HUES64 (cell line): Measurements from ENCODE around the gene ZCCHC24.

Experiments
- H3K27ac ChIP-seq: 2 replicates; pipeline ENCODE4 v1.7.0; 2013; ENCODE audit warnings: low read depth, low read length, inconsistent platforms
- H3K27me3 ChIP-seq: 2 replicates; pipeline ENCODE4 v1.6.1; 2013; ENCODE audit warnings: mild to moderate bottlenecking, low read length; ENCODE audit not compliant: insufficient read depth
- H3K36me3 ChIP-seq: 2 replicates; pipeline ENCODE4 v1.6.1; 2013; ENCODE audit warnings: mild to moderate bottlenecking, low read length; ENCODE audit not compliant: insufficient read depth
- H3K4me1 ChIP-seq: 2 replicates; pipeline ENCODE4 v1.6.1; 2013; ENCODE audit warnings: mild to moderate bottlenecking, low read length, moderate library complexity; ENCODE audit not compliant: insufficient read depth
- H3K4me3 ChIP-seq: 2 replicates; pipeline ENCODE4 v1.5.1; 2013; ENCODE audit warnings: mild to moderate bottlenecking, low read length, moderate library complexity
- H3K9ac ChIP-seq: 2 replicates; pipeline ENCODE4 v1.6.1; 2013; ENCODE audit warnings: mild to moderate bottlenecking, low read depth, low read length
- H3K9me3 ChIP-seq: 2 replicates; pipeline ENCODE4 v1.6.1; 2013; ENCODE audit warnings: low read depth, low read length; ENCODE audit not compliant: insufficient read depth
- WGBS: fragments of 150-250, 120-280 bp; methylation state at CpG from one replicate; pipeline ENCODE4 v1.1.7; 2013; ENCODE audit warnings: missing lambda C conversion rate; 5-methylcytosine and 5-hydroxymethylcytosine counted together

ZCCHC24 gene

DNA sequence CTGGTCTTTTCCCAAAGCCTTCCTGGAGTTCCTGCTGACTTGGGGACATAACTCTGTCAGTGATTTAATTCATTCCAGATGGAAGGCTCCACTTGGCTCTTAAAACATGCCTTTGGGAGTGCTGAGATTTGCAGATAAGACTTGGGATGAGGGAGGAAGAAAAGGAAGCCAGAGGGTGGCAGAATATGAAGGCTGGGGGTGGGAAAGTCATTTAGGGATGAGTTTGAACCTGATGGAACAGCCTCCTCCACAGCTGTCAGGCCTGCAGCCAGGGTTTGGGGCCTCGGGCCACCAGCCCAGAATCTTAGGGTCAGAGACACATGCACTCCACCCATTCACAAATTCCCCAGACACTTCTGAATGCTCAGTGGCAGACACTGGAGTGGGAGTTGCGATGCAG, 38.5 kb upstream of the ZCCHC24 start:
- no peaks in the 10 kb centered on the region for H3K36me3 ChIP-seq
- no peak overlapping the region for H3K4me3 ChIP-seq
- no peaks in the 10 kb centered on the region for H3K27me3 ChIP-seq
- H3K9me3 ChIP-seq: no peaks in the 10 kb centered on the region
- H3K9ac ChIP-seq: no peak overlapping the region
- H3K27ac ChIP-seq: no peak overlapping the region
- peaks cover 4% of the 10 kb centered on the region; the same call in 1 of the 2 replicates for H3K4me1 ChIP-seq
- 91% methylated on average over 2 of the region's 2 CpGs for WGBS

DNA sequence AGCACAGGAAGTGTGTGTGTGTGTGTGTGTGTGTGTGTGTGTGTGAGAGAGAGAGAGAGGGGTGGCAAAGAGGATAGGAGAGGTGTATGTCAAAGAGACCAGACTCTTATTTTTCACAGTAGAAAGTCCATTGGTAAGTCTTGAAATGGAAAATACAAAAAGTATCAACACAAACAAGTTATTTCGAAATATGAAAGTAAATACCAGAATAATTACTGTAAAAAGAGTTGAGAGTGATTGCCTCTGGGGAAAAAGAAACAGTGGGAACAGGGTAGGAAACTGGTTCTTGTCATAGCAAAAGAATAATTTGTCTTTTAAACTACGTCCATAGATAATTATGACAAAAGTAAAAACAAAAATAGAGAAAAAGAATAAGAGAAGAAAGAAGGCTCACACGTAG, 37.9 kb upstream of the ZCCHC24 start:
- peaks cover 4% of the 10 kb centered on the region; the same call in 1 of the 2 replicates for H3K4me1 ChIP-seq
- H3K27me3 ChIP-seq: no peaks in the 10 kb centered on the region
- H3K9me3 ChIP-seq: no peaks in the 10 kb centered on the region
- no peak overlapping the region for H3K4me3 ChIP-seq
- 87% methylated on average over 2 of the region's 3 CpGs for WGBS
- no peak overlapping the region for H3K9ac ChIP-seq
- H3K27ac ChIP-seq: no peak overlapping the region
- H3K36me3 ChIP-seq: no peaks in the 10 kb centered on the region

DNA sequence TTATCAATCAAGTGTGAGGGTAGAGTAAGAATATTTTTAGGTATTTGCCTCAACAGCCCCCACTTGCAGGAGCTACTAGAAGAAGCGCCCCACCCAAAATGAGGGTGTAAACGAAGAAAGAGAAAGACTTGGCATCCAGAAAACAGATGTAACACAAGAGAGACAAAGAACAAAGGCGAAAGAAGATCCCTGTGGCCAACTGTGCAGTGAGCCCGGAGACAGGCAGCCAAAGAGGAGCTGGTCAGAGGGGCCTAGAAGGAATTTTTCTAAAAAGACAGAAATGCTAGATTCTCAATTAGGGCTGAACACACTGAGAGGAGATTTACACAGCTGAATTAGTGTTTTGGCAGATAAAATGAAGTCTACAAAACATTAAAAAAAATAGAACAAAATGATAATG, 37.3 kb upstream of the ZCCHC24 start:
- no peak overlapping the region for H3K9ac ChIP-seq
- H3K9me3 ChIP-seq: no peaks in the 10 kb centered on the region
- 78% methylated on average over 4 of the region's 4 CpGs for WGBS
- H3K36me3 ChIP-seq: no peaks in the 10 kb centered on the region
- peaks cover under 1% of the 10 kb centered on the region; the same call in 1 of the 2 replicates for H3K4me1 ChIP-seq
- H3K4me3 ChIP-seq: no peak overlapping the region
- H3K27ac ChIP-seq: no peak overlapping the region
- H3K27me3 ChIP-seq: no peaks in the 10 kb centered on the region

DNA sequence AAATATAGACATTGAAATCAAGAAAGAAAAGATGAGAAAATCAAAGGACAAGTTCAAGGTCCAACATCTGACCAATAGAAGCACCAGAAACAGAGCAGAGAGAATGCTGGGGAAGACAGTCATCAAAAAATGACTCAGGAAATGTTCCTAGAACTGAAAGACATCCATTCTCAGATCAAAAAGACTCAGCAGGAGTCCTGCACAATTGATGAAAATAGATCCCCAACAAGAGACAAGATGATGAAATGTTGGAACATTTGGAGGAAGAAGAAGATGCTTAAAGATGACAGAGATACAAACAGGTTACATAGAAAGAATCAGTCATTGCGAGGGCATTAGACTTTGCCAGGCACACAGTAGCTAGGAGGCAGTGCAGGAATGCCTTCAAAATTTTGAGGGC, 36.9 kb upstream of the ZCCHC24 start:
- Histone ChIP-seq H3K27me3 (no peaks in the 10 kb centered on the region), H3K9ac (no peak overlapping the region), H3K4me1 (no peaks in the 10 kb centered on the region), H3K9me3 (no peaks in the 10 kb centered on the region), H3K36me3 (no peaks in the 10 kb centered on the region), H3K27ac (no peak overlapping the region), H3K4me3 (no peak overlapping the region)
- 90% methylated on average over 1 of the region's 1 CpG for WGBS

DNA sequence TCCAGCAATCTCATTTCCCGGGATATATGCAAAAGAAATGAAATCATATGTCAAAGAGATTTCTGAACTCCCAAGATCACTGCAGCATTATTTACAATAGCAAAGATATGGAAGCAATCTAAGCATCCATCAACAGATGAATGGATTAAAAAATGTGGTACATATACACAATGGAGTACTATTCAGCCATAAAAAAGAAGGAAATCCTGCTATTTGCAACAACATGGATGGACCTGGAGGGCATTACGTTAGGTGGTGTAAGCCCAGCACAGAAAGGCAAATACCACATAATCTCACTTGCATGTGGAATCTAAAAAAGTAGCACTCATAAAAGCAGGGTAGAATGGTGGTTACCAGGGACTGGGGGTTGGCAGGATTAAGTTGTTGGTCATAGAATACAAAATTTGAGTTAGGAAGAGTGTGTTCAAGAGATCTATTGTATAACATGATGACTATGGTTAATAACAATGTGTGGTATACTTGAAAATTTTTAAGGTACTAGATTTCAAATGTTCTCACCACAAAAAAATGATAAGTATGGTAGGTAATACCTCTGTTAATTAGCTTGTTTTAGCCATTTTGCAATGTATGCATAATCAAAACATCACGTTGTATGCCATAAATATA, 34.0 kb upstream of the ZCCHC24 start:
- Histone ChIP-seq H3K9me3 (no peaks in the 10 kb centered on the region), H3K27me3 (no peaks in the 10 kb centered on the region), H3K36me3 (no peaks in the 10 kb centered on the region), H3K9ac (no peak overlapping the region), H3K27ac (no peak overlapping the region), H3K4me1 (no peaks in the 10 kb centered on the region), H3K4me3 (no peak overlapping the region)
- 95% methylated on average over 2 of the region's 3 CpGs for WGBS

DNA sequence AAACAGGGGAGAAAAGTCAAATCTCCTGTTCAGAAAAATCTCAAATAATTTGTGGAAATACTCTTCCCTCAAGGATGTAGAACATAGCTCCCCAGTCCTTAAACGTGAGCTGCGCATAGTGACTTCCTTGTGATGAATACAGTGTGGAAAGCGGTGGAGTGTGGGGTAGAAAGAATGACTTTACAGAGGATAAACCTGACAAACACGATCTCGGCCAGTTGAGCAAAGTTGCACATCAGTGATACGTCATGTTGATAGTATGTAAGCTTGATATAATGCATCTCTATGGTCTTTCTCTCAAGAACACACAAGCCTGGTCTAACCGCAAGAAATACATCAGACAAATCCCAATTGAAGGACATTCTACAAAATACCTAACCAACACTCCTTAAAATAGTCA, 32.0 kb upstream of the ZCCHC24 start:
- H3K4me1 ChIP-seq: no peaks in the 10 kb centered on the region
- 90% methylated on average over 7 of the region's 7 CpGs for WGBS
- H3K27me3 ChIP-seq: no peaks in the 10 kb centered on the region
- H3K36me3 ChIP-seq: no peaks in the 10 kb centered on the region
- no peak overlapping the region for H3K4me3 ChIP-seq
- no peak overlapping the region for H3K27ac ChIP-seq
- no peak overlapping the region for H3K9ac ChIP-seq
- no peaks in the 10 kb centered on the region for H3K9me3 ChIP-seq

DNA sequence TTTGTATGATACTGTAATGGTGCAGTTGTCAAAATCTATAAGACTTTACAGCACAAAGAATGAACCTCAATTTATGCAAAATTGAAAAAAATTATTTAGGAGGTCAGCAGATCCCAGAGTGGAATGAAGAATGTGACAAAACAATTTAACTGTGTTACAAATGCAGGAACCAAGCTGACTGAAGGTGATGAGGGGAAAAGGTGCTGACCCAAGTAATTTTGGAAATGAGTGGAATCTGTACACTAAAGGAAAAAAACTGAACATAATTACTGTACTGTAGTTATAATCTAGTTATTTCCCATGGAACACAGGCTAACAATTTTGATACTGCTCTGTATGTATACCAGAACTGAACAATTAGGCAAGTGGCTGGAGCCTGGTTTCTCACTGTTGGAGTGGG, 31.2 kb upstream of the ZCCHC24 start:
- no peak overlapping the region for H3K27ac ChIP-seq
- no peaks in the 10 kb centered on the region for H3K36me3 ChIP-seq
- no peak overlapping the region for H3K9ac ChIP-seq
- no peaks in the 10 kb centered on the region for H3K9me3 ChIP-seq
- H3K4me1 ChIP-seq: no peaks in the 10 kb centered on the region
- no peaks in the 10 kb centered on the region for H3K27me3 ChIP-seq
- H3K4me3 ChIP-seq: no peak overlapping the region

DNA sequence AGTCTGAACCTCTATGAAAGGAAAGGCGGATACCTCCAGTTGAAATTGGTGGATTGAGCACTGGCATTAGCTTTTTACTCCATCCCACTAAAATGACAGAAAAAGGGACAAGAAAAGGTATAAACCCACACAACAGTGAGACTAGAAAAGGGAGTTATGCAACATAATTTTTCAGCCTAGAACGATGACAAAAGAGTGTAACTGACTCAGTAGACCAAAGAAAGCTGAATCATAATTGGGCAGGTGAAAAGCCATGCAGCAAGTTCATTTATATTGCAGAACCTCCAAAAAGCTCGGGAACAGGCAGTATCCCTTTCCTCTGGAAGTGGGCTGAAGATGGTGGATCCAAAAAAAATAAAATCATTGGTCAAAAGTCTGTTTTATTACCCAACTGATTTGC, 30.5 kb upstream of the ZCCHC24 start:
- WGBS: 89% methylated on average over 3 of the region's 3 CpGs
- Histone ChIP-seq H3K9ac (no peak overlapping the region), H3K27me3 (no peaks in the 10 kb centered on the region), H3K4me3 (no peak overlapping the region), H3K9me3 (no peaks in the 10 kb centered on the region), H3K4me1 (no peaks in the 10 kb centered on the region), H3K36me3 (no peaks in the 10 kb centered on the region), H3K27ac (no peak overlapping the region)

DNA sequence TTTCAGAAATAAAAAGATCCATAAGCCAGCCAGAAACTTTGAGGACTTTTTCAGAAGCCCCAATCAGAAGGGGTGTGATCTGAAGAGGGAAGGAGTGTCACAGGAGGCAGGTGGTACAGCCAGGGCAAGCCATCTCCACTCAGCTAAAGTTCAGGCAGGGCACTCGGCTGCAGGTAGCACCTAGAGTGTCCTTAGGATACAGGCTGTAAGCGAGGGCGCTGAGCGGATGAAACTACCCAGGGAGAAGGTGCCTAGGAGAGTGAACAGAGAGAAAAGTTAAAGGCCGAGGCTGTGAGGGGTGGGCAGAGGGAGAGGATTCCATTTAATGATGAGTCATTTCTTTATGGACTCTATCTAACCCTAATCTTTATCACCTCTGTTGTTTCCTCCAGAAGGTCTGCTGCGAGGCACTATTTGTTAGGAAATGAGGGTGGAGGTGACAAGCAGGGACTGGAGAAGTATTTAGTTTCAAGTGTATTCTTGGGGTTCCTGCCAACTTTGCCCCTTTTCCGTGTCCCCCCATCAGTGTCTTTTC, 29.8 kb upstream of the ZCCHC24 start:
- Histone ChIP-seq H3K27ac (no peak overlapping the region), H3K27me3 (no peaks in the 10 kb centered on the region), H3K9me3 (no peaks in the 10 kb centered on the region), H3K4me1 (no peaks in the 10 kb centered on the region), H3K36me3 (no peaks in the 10 kb centered on the region), H3K4me3 (no peak overlapping the region), H3K9ac (no peak overlapping the region)
- WGBS: 91% methylated on average over 6 of the region's 7 CpGs

DNA sequence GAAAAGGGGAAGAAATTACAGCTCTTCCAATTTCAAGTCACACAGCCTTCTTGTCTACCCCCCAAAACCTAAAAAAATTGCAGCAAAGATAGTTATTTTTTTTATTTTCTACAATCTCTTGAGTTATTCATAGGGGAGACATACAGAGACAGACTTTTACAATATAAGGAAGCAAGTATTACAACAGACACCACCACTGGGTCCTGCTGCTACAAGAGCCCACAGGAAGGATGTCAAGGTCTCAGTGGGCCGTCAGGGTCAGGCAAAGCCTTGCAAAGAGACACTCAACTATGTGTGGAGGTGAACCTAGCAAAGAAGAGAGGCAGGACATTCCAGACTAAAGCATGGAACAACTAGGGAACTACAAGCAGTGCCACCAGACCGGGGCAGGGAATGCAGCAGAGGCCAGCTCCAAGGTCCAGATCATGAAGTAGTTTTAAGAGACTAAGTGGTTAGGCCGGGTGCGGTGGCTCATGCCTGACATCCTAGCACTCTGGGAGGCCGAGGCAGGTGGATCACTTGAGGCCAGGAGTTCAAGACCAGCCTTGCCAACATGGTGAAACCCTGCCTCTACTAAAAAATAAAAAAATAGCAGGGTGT, 28.2 kb upstream of the ZCCHC24 start:
- H3K27me3 ChIP-seq: no peaks in the 10 kb centered on the region
- H3K9ac ChIP-seq: no peak overlapping the region
- no peak overlapping the region for H3K27ac ChIP-seq

DNA sequence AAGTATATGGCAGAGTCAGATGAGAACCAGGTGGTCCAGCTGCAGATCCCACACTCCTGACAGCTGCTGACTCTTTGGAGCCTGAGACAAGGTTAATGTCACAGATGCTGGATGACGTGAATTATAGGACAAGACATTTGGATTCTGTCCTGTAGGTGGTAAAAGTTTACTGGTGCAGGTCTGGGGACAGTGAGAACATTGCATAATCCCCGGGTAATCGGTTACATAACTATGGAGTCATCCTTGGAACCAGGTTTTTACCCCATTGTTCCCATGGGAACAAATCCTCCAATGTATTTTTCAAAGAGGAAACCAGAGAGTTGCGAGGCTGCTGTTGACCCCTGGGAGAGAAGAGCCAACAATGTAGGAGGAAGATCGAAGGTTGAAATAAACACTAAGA, 27.5 kb upstream of the ZCCHC24 start:
- WGBS: 83% methylated on average over 5 of the region's 5 CpGs
- no peaks in the 10 kb centered on the region for H3K4me1 ChIP-seq
- H3K9me3 ChIP-seq: no peaks in the 10 kb centered on the region
- no peaks in the 10 kb centered on the region for H3K27me3 ChIP-seq
- no peak overlapping the region for H3K27ac ChIP-seq
- no peak overlapping the region for H3K4me3 ChIP-seq
- no peak overlapping the region for H3K9ac ChIP-seq
- H3K36me3 ChIP-seq: no peaks in the 10 kb centered on the region

More for the DNA sequence above, 28.2 kb upstream of the ZCCHC24 start:
- Histone ChIP-seq H3K36me3 (no peaks in the 10 kb centered on the region), H3K4me3 (no peak overlapping the region), H3K4me1 (no peaks in the 10 kb centered on the region), H3K9me3 (no peaks in the 10 kb centered on the region)
- WGBS: 92% methylated on average over 5 of the region's 5 CpGs
